HG03097 (cell line): ENCODE results near the gene PTGES.
"Not testable (repeated sequence)": the region's sequence is repeated elsewhere in the genome, so short reads cannot be mapped to it uniquely, and the experiment has no call there.

Source experiments
- ATAC-seq: cut with Tn5 transposase; IDR thresholded peaks from one replicate; pipeline ENCODE4 v1.9.1; 2021; ENCODE audit not compliant: unreplicated experiment, low FRiP score

PTGES gene

DNA sequence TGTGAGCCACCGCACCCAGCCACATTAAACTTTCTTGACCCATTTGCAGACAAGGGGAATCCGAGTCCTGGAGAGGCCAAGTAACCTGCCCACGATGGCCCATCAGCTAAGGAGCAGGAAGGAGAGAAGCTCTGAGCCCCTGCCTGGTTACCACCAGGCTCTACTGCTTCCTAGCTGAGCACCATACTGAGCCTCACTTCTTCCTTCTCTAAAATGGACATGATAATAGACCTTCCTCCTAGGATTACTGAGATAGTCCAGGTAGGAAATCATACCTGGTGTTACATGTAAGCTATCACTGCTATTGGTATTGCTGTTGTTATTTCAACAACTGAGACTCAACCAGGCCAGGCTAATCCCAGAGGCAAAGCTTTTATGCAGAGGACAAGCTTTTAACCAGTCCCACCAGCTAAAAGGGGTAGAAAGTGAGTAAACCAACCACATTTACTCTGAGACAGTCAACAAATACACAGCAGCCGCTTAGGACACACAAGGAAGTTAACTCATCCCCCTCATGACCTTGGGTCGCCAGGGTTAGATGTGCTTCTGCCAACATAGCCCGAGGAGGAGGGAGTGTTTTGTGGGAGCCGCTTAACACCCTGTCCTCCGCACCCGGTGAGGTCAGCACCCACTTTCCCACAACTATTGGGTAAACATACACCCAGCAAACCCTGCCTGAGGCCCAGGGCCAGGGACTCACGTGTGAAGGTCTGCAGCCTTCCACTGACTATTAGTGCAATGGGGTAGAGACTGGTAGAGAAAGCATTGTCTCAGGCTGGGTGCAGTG, 20.6 kb upstream of the PTGES start:
- ATAC-seq = no peak

DNA sequence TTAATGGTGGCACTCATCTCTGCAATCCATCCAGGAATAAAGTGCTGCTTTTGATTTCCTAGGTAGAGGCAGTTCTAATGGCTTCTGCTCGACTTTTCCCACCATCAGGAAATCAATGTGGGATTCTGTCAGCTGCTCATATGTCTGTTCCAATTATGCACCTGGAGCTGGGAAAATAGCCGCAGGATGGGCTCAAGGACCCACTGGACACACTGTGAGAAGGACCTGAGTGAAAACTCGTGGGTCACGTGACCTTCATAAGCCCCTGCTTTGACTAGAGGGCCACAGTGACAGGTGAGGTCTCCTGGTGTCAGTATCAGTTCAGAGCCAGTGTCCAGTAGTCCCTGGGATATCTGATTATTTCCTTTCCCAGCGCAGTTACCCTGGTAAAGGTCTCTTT, 17.9 kb upstream of the PTGES start:
- ATAC-seq = no peak

DNA sequence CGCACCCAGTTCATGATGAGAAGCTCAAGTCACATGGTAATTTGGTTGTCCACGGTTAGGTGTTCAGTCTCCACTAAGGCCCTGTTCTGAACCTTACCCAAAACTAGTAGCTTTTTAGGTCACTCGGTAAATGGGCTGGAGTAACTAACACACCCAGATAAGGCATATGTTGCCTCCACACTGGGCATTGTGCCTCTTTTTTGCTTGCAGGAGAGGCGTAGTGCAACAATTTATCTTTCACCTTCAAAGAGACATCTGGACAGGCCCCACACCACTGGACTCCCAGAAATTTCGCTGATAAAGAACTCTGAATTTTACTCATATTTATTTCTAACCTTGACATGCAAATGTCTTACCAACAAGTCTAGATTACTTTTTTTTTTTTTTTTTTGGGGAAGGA, 16.8 kb upstream of the PTGES start:
- no peak for ATAC-seq

DNA sequence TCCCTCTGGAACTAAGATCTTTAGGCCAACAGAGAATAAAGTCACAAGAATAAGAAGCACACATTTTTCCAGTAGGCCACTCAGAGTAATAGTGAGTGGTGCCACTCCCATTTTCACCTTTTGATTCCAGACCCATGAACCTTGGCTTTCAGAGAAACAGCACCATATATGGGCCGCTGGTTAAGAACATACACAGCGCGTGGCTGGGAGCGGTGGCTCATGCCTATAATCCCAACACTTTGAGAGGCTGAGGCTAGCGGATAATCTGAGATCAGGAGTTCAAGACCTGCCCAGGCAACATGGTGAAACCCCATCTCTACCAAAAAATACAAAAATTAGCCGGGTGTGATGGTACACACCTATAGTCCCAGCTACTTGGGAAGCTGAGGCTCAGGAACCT, 15.6 kb upstream of the PTGES start:
- ATAC-seq = no peak

DNA sequence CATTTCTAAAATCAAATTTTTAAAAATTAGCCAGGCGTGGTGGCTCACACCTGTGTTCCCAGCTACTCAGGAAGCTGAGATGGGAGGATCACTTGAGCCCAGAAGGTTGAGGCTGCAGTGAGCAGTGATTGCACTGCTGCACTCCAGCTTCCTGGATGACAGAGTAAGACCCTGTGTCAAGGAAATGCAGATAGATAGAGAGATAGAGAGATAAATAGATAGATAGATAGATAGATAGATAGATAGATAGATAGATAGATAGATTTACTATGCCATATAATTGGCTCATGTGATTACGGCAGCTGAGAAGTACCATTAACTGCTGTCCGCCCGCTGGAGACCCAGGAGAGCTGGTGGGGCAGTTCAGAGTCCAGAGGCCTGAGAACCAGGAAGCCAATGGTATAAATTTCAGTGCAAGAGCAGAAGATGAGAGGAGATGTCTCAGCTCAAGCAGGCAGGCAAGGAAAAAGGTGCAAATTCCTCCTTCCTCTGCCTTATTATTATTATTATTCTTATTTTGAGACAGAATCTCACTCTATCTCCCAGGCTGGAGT, 13.0 kb upstream of the PTGES start:
- ATAC-seq = no peak

DNA sequence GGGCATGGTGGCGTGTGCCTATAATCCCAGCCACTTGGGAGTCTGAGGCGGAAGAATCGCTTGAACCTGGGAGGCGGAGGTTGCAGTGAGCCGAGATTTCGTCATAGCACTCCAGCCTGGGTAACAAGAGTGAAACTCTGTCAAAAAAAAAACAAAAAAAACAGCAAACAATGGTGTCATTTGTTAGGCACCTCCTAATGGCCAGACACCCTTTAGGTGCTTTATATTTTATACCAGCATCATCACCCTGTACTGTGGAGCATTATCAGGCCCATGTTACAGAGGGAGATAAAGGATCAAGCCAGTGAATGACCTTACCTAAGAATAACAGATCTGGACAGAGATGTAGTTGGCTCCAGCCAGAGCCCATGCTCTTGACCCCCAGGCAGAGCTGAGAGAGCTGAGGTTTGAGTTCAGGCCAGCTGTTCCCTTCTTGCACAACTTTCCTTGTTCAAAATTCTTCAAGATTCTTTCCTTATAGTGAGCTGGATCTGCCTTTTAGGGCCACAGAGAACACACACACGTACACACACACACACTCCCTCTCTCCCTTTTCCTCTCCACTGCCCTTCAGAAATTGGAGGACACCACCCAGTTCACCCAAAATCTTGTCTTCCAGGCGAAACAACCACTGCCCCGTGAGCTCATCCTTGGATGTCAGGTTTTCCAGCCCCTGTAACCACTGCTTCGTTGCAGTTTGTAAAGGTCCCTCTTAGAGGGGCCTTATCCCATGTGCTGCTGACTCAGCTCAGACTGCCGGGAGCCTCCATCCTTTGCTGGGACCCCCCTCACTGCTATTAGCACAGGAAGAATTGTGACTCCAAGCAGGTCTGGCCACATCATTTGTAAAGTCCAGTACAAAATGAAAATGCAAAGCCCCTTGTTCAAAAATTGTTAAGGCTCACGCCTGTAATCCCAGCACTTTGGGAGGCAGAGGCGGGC, 10.4 kb upstream of the PTGES start:
- ATAC-seq = no peak

DNA sequence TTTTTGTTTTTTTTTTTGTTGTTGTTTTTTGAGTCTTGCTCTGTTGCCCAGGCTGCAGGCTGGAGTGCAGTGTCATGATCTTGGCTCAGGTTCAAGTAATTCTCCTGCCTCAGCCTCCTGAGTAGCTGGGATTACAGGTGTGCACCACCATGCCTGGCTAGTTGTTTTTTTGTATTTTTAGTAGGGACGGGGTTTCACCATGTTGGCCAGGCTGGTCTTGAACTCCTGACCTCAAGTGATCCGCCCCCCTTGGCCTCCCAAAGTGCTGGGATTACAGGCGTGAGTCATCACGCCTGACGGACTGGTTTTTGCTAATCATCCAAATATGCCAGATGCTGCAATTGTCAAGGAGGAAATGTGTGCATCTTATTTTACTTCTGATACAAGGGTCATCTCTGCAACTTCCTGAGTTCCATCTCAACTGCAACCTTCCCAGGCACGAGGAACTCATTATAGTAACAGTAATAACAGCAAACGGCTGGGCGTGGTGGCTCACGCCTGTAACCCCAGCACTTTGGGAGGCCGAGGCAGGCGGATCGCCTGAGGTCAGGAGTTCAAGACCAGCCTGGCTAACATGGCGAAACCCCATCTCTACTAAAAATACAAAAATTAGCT, 9.6 kb upstream of the PTGES start:
- not testable (repeated sequence) for ATAC-seq

DNA sequence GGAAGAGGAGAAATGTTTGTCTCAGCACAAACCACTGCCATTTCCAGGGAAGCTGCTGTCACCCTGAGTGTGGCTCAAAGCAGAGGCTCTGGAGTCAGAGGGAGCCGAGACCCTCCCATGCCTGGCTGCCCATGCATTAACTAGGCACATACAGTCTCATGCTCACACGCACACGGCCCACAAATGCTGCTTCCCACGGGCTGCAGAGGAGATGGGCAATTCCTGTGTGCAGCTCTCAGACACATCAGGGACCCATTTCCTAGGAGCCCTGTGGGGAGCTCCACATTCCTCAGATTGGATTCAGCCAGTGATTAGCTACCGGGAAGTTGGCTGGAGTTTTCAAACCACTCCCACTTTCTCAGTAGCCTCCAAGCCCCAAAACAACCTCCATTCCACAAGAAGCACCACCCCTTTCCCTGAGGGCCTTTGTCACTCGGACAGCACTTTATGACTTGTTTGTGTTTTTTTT, 9.1 kb upstream of the PTGES start:
- ATAC-seq = no peak

DNA sequence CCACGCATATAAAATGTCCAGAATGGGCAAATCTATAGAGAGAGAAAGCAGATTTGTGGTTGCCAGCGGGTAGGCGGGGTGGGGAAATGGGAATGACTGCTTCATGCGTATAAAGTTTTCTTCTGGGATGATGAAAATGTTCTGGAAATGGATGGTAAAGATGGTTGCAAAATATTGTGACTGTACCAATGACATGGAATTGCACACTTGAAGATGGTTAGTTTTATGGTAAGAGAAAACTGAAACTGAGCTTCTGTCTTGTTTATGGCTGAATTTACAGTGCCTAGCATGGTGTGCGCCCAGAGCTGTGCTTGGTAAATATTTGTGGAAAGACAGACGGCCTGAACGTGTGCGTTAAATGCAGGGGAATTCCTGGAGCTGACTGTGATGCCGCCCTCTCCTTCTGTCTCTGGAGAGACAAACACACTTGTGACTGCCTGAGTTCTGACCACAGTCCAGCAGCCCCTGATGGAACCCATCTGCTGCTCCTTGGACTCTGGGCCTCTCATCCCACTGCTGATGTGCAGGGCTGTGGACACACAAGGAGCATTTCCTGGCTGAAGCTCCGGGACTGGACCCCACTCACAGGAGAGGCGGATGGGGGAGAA, 8.6 kb upstream of the PTGES start:
- no peak for ATAC-seq

DNA sequence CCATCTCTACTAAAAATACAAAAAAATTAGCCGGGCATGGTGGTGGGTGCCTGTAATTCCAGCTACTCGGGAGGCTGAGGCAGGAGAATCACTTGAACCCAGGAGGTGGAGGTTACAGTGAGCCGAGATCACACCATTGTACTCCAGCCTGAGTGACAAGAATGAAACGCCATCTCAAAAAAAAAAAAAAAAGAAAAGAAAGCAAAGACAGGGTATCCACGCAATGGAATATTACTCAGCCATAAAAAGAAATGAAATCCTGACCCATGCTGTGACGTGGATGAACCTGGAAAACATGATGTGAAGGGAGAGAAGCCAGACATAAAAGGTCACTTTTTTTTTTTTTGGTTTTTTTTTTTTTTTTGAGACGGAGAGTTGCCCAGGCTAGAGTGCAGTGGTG, 7.9 kb upstream of the PTGES start:
- ATAC-seq = not testable (repeated sequence)

DNA sequence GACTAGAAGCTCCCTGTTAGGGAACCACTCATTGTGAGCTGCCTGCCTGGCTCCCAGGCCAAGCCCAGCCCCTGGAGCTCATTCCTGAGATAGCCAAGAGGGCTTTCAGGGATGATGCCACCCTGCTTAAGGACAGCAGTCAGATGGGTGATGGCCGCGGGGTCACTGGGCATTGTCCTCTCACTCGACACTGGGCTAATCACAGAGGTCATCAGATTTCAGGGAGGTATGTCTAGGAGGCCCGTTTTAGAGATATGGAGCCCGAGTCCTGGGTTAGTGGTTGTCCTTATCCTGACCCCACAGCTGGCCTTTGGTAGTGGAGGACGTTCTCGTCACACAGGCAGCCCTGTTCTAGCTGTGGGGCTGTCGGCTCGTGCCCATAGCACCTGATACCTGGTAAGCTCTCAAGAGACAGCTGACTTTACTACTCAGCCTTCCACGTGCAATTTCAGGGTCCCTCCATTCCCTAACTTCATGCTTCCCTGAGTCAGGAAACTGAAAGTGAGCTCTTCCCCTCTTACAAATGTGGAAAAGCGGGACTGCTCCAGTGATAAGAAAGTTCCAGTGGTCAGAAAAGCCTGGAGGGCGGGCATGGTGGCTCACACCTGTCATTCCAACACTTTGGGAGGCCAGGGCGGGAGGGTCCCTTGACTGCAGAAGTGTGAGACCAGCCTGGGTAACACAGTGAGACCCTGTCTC, 7.1 kb upstream of the PTGES start:
- ATAC-seq = no peak

DNA sequence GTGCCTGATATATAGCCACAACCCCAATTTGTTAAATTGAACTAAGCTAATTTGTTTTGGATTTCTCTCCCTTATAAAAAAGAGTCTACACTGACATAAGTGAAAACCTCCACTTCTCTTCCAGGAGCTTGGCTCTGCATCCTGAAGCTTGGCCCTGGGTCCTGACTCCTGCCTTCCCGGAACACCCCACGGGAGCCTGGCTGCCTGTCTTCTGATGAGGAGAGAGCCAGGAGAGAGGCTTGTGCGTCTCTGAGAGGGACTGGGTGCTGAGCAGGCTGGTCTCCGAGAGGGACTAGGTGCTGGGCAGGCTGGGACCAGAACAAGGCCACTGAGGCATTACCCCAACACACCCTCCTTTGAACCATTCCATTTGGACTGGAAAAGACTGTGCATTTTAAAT, 6.5 kb upstream of the PTGES start:
- no peak for ATAC-seq

DNA sequence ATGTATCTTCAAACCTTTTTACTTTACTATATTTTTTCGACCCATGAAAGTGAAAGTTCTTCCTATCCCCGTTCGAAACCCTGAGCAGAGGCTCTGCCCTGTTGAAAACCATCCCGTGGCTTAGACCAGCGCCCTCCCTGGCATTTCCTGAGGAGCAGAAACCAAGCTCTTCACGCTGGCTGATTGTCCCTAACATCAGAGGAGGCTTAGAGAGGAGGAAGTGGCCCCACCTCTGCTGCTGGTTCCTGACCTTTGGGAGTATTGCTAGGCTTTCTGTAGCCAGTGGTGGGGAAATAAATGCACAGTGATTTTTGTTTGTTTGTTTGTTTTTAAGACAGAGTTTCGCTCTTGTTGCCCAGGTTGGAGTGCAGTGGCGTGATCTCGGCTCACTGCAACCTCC, 4.2 kb upstream of the PTGES start:
- no peak for ATAC-seq

DNA sequence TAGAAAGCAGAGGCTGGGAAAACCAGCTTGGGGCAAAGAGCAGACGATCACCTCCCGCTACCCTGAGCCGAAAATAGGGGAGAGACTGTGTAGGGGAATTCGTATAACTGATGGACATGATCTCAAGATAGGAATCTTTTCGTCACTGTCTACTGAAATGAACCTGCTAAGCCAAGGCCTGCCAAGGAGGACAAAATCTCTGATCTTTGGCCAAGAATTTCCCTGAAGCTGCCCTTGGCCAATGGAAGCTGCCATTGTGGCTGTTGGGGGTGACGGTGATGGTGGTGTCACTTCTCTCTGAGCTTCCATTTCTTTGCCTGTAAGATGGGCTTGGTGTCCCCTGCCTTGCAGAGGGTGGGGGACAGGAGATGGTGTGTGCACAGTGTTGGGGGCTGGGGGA, 3.3 kb upstream of the PTGES start:
- no peak for ATAC-seq

DNA sequence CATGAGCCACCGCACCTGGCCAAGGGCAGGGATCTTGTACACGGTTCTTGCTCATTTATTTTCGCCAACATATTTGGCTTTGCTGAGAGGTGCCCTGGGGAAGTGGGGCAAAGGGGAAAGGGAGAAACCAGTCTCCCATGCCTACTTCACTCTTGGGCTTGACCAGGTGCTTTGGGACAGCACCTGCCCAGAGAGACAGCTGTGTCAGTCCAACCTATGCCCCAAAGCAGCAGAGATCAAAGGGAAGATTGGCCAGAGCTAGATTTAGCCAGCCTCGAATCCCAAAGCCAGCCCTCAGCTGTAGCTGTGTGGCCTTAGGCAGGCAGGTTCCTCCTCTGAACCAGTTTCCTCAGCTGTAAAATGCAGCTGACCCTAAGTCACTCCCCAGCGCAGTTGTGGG, 2.3 kb upstream of the PTGES start:
- ATAC-seq = no peak

DNA sequence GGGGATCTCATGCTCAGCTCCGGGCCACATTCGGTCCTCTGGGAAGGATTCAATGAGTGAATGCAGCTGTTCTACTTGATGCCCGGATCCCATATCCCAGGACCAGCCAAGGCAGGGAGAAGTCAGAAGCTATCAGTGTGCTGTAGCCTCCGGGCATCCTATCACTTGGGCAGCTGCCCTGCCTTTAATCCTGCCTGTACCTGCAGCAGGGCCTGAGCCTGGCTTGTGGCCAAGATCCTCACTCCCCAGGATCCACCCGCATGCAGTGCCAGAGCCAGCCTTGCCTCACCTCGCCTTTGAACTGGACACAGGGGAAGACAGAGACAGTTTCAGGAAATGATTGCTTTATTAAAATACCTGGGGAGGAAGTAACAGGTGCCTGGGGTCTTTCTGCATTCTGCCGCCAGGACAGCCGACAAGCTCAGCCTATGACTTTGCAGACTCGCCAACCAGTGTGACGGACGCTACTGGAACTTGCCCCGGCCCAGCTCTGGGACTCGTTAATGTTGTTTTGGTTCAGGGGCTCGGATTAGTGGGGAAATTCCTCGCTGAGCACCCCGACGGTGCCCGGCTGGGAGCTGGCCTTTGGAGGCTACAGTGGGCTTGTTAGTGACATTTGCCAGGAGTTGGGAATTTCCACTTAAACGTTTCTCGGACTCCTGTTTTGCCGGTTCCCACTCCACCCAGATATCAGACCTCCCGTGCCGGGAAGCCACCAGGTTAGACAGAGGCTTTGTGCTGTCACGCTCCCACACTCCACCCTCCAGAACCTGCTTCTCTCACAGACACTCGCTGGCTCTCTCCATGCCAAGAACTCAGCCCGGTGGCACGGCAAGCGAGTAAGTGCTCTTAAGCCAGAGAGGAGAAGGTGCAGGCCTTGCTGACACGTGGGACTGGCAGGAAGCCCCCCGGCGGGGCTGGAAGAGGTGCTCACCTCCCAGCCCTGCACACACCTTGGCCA, 721 bp downstream of the PTGES start:
- no peak for ATAC-seq

DNA sequence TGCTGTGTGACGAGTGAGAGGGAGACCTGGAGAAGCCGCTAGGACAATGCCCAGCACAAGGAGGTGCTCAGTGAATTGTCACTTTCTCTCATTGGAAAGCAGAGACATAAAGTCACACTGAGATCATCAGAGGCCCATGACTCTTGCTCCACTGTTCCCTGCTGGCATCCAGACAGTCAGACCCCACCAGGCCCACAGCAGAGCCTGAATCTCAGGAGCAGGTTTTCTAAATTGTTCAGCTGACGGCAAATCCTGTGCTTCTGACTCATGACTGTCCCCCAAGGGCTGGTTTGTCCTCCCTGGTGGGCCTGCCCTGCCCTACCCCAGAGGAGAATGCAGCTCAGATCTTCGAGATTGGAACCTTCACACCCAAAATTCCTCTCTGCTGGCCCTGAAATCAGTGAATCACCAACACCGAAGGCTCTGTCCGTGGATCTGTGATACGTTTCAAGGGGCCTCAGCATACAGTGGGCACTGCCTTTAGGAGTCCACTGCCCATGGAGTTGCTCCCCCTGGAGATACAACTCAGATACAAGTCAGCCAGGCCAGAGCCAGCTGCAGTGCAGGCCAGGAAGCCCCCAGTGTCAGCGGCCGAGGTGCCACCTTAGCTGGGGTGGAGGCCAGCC, 2.7 kb downstream of the PTGES start:
- ATAC-seq = no peak

DNA sequence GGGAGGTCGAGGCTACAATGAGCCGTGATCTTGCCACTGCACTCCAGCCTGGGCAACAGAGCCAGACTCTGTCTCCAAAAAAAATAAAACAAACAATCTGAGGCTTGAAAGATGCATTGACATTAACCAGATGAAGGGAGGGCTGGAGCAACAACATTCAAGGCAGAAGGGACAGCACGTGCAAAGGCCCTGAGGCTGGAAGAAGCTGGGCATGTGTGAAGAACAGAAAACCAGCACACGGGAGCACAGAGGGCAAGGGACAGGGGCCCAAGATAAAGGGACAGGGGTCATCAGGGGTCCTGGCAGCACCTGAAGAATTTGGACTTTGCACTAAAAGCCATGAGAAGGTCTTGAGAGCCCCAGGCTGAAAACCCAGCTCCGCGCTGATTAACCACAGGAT, 3.3 kb downstream of the PTGES start:
- no peak for ATAC-seq
